PC-9 (cell line): Measurements from ENCODE around the gene AUTS2. TPM values are rescaled to one million over a fixed set of nuclear protein-coding genes. Genes with fewer than 3 reads are reported as not detected.

Source experiments
- BruUV-seq: library from RNA; stranded (reverse); fragments of 400-500 nt; replicated peaks from 2 replicates; lab custom pipeline; 2021; lab: Mats Ljungman, UMichigan
- CTCF ChIA-PET: fragments of 300-600 bp; sonication (Branson Sonifier 250); formaldehyde crosslinking; loops from one replicate; lab custom pipeline; 2022; ENCODE audit warnings: antibody characterized with exemption; lab: Charles Lee
- POLR2A ChIA-PET: fragments of 300-600 bp; sonication (Branson Sonifier 250); formaldehyde crosslinking; loops from one replicate; lab custom pipeline; 2022; ENCODE audit warnings: antibody characterized with exemption; ENCODE audit not compliant: unreplicated experiment; lab: Charles Lee
- DNase-seq, 2 experiments: peaks; one replicate each; pipeline versions ENCODE4 v3.0.0 to v3.0.0-alpha.2; 2015 to 2022; ENCODE audit warnings: mixed read lengths in 1 of 2
- H2AFZ ChIP-seq: fragments of 200-600 bp; sonication (generic); 2 replicates; pipeline ENCODE4 v1.8.1; 2017; ENCODE audit warnings: antibody characterized with exemption
- H3F3A ChIP-seq: fragments of 200-600 bp; sonication (generic); 2 replicates; pipeline ENCODE4 v1.8.1; 2017; ENCODE audit warnings: antibody characterized with exemption, mild to moderate bottlenecking, low read depth; ENCODE audit not compliant: insufficient read depth
- H3K27ac ChIP-seq: fragments of 200-600 bp; sonication (generic); 2 replicates; pipeline ENCODE4 v1.6.1; 2016; ENCODE audit warnings: mixed run types
- H3K27me3 ChIP-seq: fragments of 200-600 bp; sonication (generic); 2 replicates; pipeline ENCODE4 v1.6.1; 2016; ENCODE audit warnings: low read depth, mixed run types; ENCODE audit not compliant: insufficient read depth
- H3K36me3 ChIP-seq: fragments of 200-600 bp; sonication (generic); 2 replicates; pipeline ENCODE4 v1.6.1; 2016; ENCODE audit warnings: low read depth, mixed run types
- H3K4me1 ChIP-seq: fragments of 200-600 bp; sonication (generic); replicated peaks from 2 replicates; pipeline ENCODE4 v1.6.1; 2016; ENCODE audit warnings: mixed run types; ENCODE audit not compliant: insufficient read depth
- H3K4me2 ChIP-seq: fragments of 200-600 bp; sonication (generic); 2 replicates; pipeline ENCODE4 v1.6.1; 2017; ENCODE audit warnings: mixed run types
- H3K4me3 ChIP-seq: fragments of 200-600 bp; sonication (generic); 2 replicates; pipeline ENCODE4 v1.6.1; 2016; ENCODE audit warnings: mixed run types
- H3K79me2 ChIP-seq: fragments of 200-600 bp; sonication (generic); 2 replicates; pipeline ENCODE4 v1.6.1; 2017; ENCODE audit warnings: low read depth, mixed run types
- H3K9me2 ChIP-seq: fragments of 200-600 bp; sonication (generic); 2 replicates; pipeline ENCODE4 v1.8.1; 2017; ENCODE audit warnings: mild to moderate bottlenecking; ENCODE audit not compliant: insufficient read depth
- H3K9me3 ChIP-seq: fragments of 200-600 bp; sonication (generic); 2 replicates; pipeline ENCODE4 v1.8.1; 2016; ENCODE audit warnings: low read depth; ENCODE audit not compliant: insufficient read depth
- H4K20me1 ChIP-seq: fragments of 200-600 bp; sonication (generic); 2 replicates; pipeline ENCODE4 v1.8.1; 2017; ENCODE audit not compliant: insufficient read depth
- CTCF ChIP-seq: fragments of 200-600 bp; sonication (generic); conservative IDR thresholded peaks from 2 replicates; pipeline ENCODE4 v1.6.1; 2017; ENCODE audit warnings: mixed run types, antibody characterized with exemption, mild to moderate bottlenecking, moderate library complexity
- EZH2 ChIP-seq: fragments of 200-600 bp; sonication (generic); IDR thresholded peaks from 2 replicates; pipeline ENCODE4 v1.8.0; 2017; ENCODE audit warnings: antibody characterized with exemption, low read depth
- intact Hi-C: fragments of 100-400 bp; cut with micrococcal nuclease; formaldehyde crosslinking; loops from one replicate; pipeline ENCODE4 v1.10.0; 2022; ENCODE audit not compliant: unreplicated experiment
- total RNA-seq: library from RNA; stranded (reverse); gene quantifications from 2 replicates; pipeline ENCODE4 v1.2.3, GENCODE V29; 2021

The AUTS2 gene
- total RNA-seq, 1 experiment from 2014 or later = not detected

- no peaks in the 10 kb centered on the region for H3K36me3 ChIP-seq
- no peaks in the 10 kb centered on the region for H3K9me2 ChIP-seq
- no peak overlapping the region for H3K4me3 ChIP-seq
- TF ChIP-seq CTCF (no peak), EZH2 (no peak)
- intact Hi-C loops = no loop called here
- no peaks in the 10 kb centered on the region for H3F3A ChIP-seq
- no peaks in the 10 kb centered on the region for H3K4me1 ChIP-seq
- no peaks in the 10 kb centered on the region for H4K20me1 ChIP-seq
- BruUV-seq = no TSS peak
- ChIA-PET CTCF (no interaction called here), POLR2A (no interaction called here)
- H2AFZ ChIP-seq = no peak overlapping the region
- no peak overlapping the region for H3K27ac ChIP-seq
- H3K79me2 ChIP-seq = no peaks in the 10 kb centered on the region
- H3K27me3 ChIP-seq = peaks cover 60% of the 10 kb centered on the region
- DNase-seq = no peak
- H3K9me3 ChIP-seq = no peaks in the 10 kb centered on the region
- H3K4me2 ChIP-seq = no peak overlapping the region
Observed at GRCh38 chr7:70659263-70659662, 1061.0 kb downstream of the AUTS2 start.

- Histone ChIP-seq H3F3A (no peaks in the 10 kb centered on the region), H2AFZ (no peak overlapping the region), H3K27ac (no peak overlapping the region), H3K4me2 (no peak overlapping the region), H3K27me3 (peaks cover 67% of the 10 kb centered on the region), H3K9me3 (no peaks in the 10 kb centered on the region), H3K4me3 (no peak overlapping the region), H3K9me2 (no peaks in the 10 kb centered on the region), H3K4me1 (no peaks in the 10 kb centered on the region), H3K79me2 (no peaks in the 10 kb centered on the region), H3K36me3 (no peaks in the 10 kb centered on the region), H4K20me1 (no peaks in the 10 kb centered on the region)
- ChIA-PET CTCF (no interaction called here), POLR2A (no interaction called here)
- no peak for DNase-seq
- no peak for TF ChIP-seq EZH2
- no peak for TF ChIP-seq CTCF
- BruUV-seq = no TSS peak
- intact Hi-C loops = no loop called here
Observed at GRCh38 chr7:70660154-70660818, 1062.0 kb downstream of the AUTS2 start.

GRCh38 chr7:70660819-70661191, 1062.5 kb downstream of the AUTS2 start:
- H3K27ac ChIP-seq = no peak overlapping the region
- ChIA-PET POLR2A (no interaction called here), CTCF (no interaction called here)
- no peaks in the 10 kb centered on the region for H3K36me3 ChIP-seq
- no peaks in the 10 kb centered on the region for H3F3A ChIP-seq
- intact Hi-C loops = no loop called here
- no peak for DNase-seq
- H3K79me2 ChIP-seq = no peaks in the 10 kb centered on the region
- no peak overlapping the region for H2AFZ ChIP-seq
- H3K9me2 ChIP-seq = no peaks in the 10 kb centered on the region
- H3K4me3 ChIP-seq = no peak overlapping the region
- no TSS peak for BruUV-seq
- no peaks in the 10 kb centered on the region for H3K4me1 ChIP-seq
- peaks cover 68% of the 10 kb centered on the region for H3K27me3 ChIP-seq
- no peaks in the 10 kb centered on the region for H3K9me3 ChIP-seq
- H3K4me2 ChIP-seq = no peak overlapping the region
- TF ChIP-seq EZH2 (no peak), CTCF (no peak)
- H4K20me1 ChIP-seq = no peaks in the 10 kb centered on the region
